OCI-LY7 (cell line): ENCODE data around the gene DHX9. TPM values are rescaled to one million over a fixed set of nuclear protein-coding genes. Genes with fewer than 3 reads are reported as not detected.

ENCODE experiments used
- BruUV-seq: library from RNA; stranded (reverse); fragments of 400-500 nt; replicated peaks from 2 replicates; lab custom pipeline; 2021; lab: Mats Ljungman, UMichigan
- CTCF ChIA-PET: fragments of 300-600 bp; sonication (Branson Sonifier 250); formaldehyde crosslinking; loops from one replicate; lab custom pipeline; 2022; ENCODE audit warnings: antibody characterized with exemption; ENCODE audit not compliant: unreplicated experiment; lab: Charles Lee
- POLR2A ChIA-PET: fragments of 300-600 bp; sonication (Branson Sonifier 250); formaldehyde crosslinking; loops from one replicate; lab custom pipeline; 2022; ENCODE audit warnings: antibody characterized with exemption; lab: Charles Lee
- DNase-seq: peaks from one replicate; pipeline ENCODE4 v3.0.0-alpha.2; 2015; ENCODE audit warnings: low spot score
- H2AFZ ChIP-seq: fragments of 200-600 bp; sonication (generic), shearing (Covaris generic); 2 replicates; pipeline ENCODE4 v1.6.1; 2014; ENCODE audit warnings: mild to moderate bottlenecking, antibody characterized with exemption, low read length, moderate library complexity
- H3K27ac ChIP-seq: fragments of 200-600 bp; sonication (generic); 2 replicates; pipeline ENCODE4 v1.5.1; 2014; ENCODE audit warnings: mixed run types, low read depth, mild to moderate bottlenecking, moderate library complexity, low read length, inconsistent platforms; ENCODE audit not compliant: poor library complexity, severe bottlenecking
- H3K36me3 ChIP-seq: fragments of 200-600 bp; sonication (generic); 2 replicates; pipeline ENCODE4 v1.6.1; 2014; ENCODE audit warnings: mild to moderate bottlenecking, antibody characterized with exemption, low read length, moderate library complexity, mixed read lengths; ENCODE audit not compliant: insufficient read depth
- H3K4me1 ChIP-seq: fragments of 200-600 bp; sonication (generic); 2 replicates; pipeline ENCODE4 v1.5.1; 2014; ENCODE audit warnings: mild to moderate bottlenecking, low read length; ENCODE audit not compliant: insufficient read depth, poor library complexity, severe bottlenecking
- H3K4me2 ChIP-seq: fragments of 200-600 bp; sonication (generic); 2 replicates; pipeline ENCODE4 v1.6.1; 2014; ENCODE audit warnings: mild to moderate bottlenecking, low read length
- H3K4me3 ChIP-seq: fragments of 200-600 bp; sonication (generic); 2 replicates; pipeline ENCODE4 v1.5.1; 2014; ENCODE audit warnings: mild to moderate bottlenecking, low read depth, low read length; ENCODE audit not compliant: poor library complexity, severe bottlenecking
- H3K79me2 ChIP-seq: fragments of 200-600 bp; sonication (generic); 2 replicates; pipeline ENCODE4 v1.6.1; 2016; ENCODE audit warnings: low read depth, mild to moderate bottlenecking, low read length, moderate library complexity, mixed read lengths; ENCODE audit not compliant: insufficient read depth
- H3K9me2 ChIP-seq: fragments of 200-600 bp; sonication (generic); 2 replicates; pipeline ENCODE4 v1.6.1; 2016; ENCODE audit warnings: mild to moderate bottlenecking, low read length, mixed read lengths; ENCODE audit not compliant: insufficient read depth
- H3K9me3 ChIP-seq: fragments of 200-600 bp; sonication (generic); 2 replicates; pipeline ENCODE4 v1.6.1; 2014; ENCODE audit warnings: mild to moderate bottlenecking, mixed run types, low read length, mixed read lengths
- H4K20me1 ChIP-seq: fragments of 200-600 bp; sonication (generic); 2 replicates; pipeline ENCODE4 v1.6.1; 2014; ENCODE audit warnings: mild to moderate bottlenecking, antibody characterized with exemption, low read length, moderate library complexity, mixed read lengths; ENCODE audit not compliant: insufficient read depth
- CTCF ChIP-seq: fragments of 200-600 bp; sonication (generic); conservative IDR thresholded peaks from 2 replicates; pipeline ENCODE4 v1.5.1; 2014; ENCODE audit warnings: mild to moderate bottlenecking, antibody characterized with exemption, low read length, moderate library complexity, mixed read lengths
- EZH2phosphoT487 ChIP-seq: fragments of 200-600 bp; sonication (generic); IDR thresholded peaks from 2 replicates; pipeline ENCODE4 v1.6.1; 2018; ENCODE audit warnings: low read depth, borderline replicate concordance, mild to moderate bottlenecking, mixed run types, antibody characterized with exemption, low read length, moderate library complexity, mixed read lengths
- intact Hi-C: fragments of 100-400 bp; cut with micrococcal nuclease; formaldehyde crosslinking; loops from one replicate; pipeline ENCODE4 v1.10.0; 2022; ENCODE audit not compliant: unreplicated experiment
- total RNA-seq, 2 experiments: library from RNA; depleted of rRNA in 1 of 2; stranded (reverse); fragments of >200 nt in 1 of 2; shearing (Covaris generic) in 1 of 2; gene quantifications; 2 replicates each; pipeline ENCODE4 v1.2.3, GENCODE V29; 2014 to 2022

The DHX9 gene
- total RNA-seq, 2 experiments from 2014 or later, result 217 to 271 TPM

- CTCF ChIA-PET, result no interaction called here
- no peak for TF ChIP-seq CTCF
- TF ChIP-seq EZH2phosphoT487, result no peak
- H3K27ac ChIP-seq, result no peak overlapping the region
- BruUV-seq, result TSS peak; percentile 0
- intact Hi-C loops, result loop anchor here (5.0 kb wide), 1 partner anchor 35 kb away; no protein-coding TSS in a partner anchor
- H2AFZ ChIP-seq, result no peak overlapping the region
- DNase-seq, result no peak
- H3K9me2 ChIP-seq, result no peaks in the 10 kb centered on the region
- peaks cover 100% of the 10 kb centered on the region for H3K79me2 ChIP-seq
- peaks cover 100% of the 10 kb centered on the region for H3K36me3 ChIP-seq
- H3K4me3 ChIP-seq, result no peak overlapping the region
- H3K9me3 ChIP-seq, result no peaks in the 10 kb centered on the region
- H3K4me1 ChIP-seq, result peaks cover 7% of the 10 kb centered on the region
- POLR2A ChIA-PET, result interaction anchor here (0.5 to 1.4 kb wide), 5 partner anchors 11 to 97 kb away, joined by 3 to 6 read pairs (median 4); partner anchors contain the start of gene NPL
- H4K20me1 ChIP-seq, result peaks cover 85% of the 10 kb centered on the region
- H3K4me2 ChIP-seq, result no peak overlapping the region
Observed at GRCh38 chr1:182847105-182847504, 8.0 kb downstream of the DHX9 start.

DNA sequence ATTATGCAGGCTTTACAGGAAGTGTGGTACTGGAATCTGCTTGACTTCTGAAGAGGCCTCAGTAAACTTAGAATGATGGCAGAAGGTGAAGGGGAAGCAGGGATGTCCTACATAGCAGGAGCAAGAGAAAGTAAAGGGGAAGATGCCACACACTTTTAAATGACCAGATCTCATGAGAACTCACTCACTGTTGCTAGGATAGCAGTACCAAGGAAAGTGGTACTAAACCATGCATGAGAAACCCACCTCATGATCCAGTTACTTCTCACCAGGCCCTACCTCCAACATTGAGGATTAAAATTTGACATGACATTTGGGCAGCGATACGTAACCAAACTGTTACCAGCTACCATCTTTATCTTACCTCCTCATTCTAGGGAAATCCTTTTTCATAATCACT lies 9.6 kb downstream of the DHX9 start:
- POLR2A ChIA-PET, result no interaction called here

More for the DNA sequence above, 9.6 kb downstream of the DHX9 start:
- H3K9me3 ChIP-seq, result no peaks in the 10 kb centered on the region
- H3K4me2 ChIP-seq, result no peak overlapping the region
- no peaks in the 10 kb centered on the region for H3K9me2 ChIP-seq
- TF ChIP-seq CTCF (no peak), EZH2phosphoT487 (no peak)
- DNase-seq, result no peak
- CTCF ChIA-PET, result no interaction called here
- peaks cover 99% of the 10 kb centered on the region for H3K79me2 ChIP-seq
- no peak overlapping the region for H2AFZ ChIP-seq
- no TSS peak for BruUV-seq
- H3K27ac ChIP-seq, result no peak overlapping the region
- intact Hi-C loops, result loop anchor here (5.0 kb wide), 1 partner anchor 34 kb away; no protein-coding TSS in a partner anchor
- no peaks in the 10 kb centered on the region for H3K4me1 ChIP-seq
- H4K20me1 ChIP-seq, result peaks cover 77% of the 10 kb centered on the region
- peaks cover 100% of the 10 kb centered on the region for H3K36me3 ChIP-seq
- H3K4me3 ChIP-seq, result no peak overlapping the region
